GM12878 (cell line): ENCODE measurements around the gene CAPNS2.

Source experiments
- FOXM1 ChIP-seq: IDR thresholded peaks from 2 replicates; pipeline ENCODE4 v1.6.1; 2012; ENCODE audit warnings: low read depth, mild to moderate bottlenecking, inconsistent platforms, low read length, moderate library complexity
- MTA2 ChIP-seq: fragments of 450-650 bp; IDR thresholded peaks from 2 replicates; pipeline ENCODE4 v1.6.1; 2016; ENCODE audit warnings: low read depth, mild to moderate bottlenecking, moderate library complexity
- POLR2A ChIP-seq: IDR thresholded peaks from 2 replicates; pipeline ENCODE4 v1.6.1; 2011; ENCODE audit warnings: low read depth, mild to moderate bottlenecking, low read length
- SMC3 ChIP-seq: IDR thresholded peaks from 2 replicates; pipeline ENCODE4 v1.6.1; 2011; ENCODE audit warnings: low read length, improper control_type of control experiment, borderline replicate concordance
- TAF1 ChIP-seq: IDR thresholded peaks from 2 replicates; pipeline ENCODE4 v1.6.1; 2011; ENCODE audit warnings: mild to moderate bottlenecking, low read depth, low read length, borderline replicate concordance
- ZNF274 ChIP-seq: IDR thresholded peaks from one replicate; pipeline ENCODE4 v1.8.0; 2011; ENCODE audit not compliant: insufficient read length, insufficient read depth
- TF ChIP-seq, protein P1 (sequence below), 3 experiments: IDR thresholded peaks in 2 of 3; conservative IDR thresholded peaks in 1 of 3; 2 replicates each; pipeline ENCODE4 v1.5.1; 2011; ENCODE audit warnings: low read depth in 3 of 3, low read length in 3 of 3, mild to moderate bottlenecking in 3 of 3, control low read depth in 2 of 3, moderate library complexity in 2 of 3, inconsistent platforms in 1 of 3, mixed read lengths in 1 of 3; ENCODE audit not compliant: control insufficient read depth in 2 of 3, insufficient read depth in 1 of 3; ENCODE audit errors: extremely low read depth in 1 of 3
- TF ChIP-seq, protein P2 (sequence below): IDR thresholded peaks from 2 replicates; pipeline ENCODE4 v1.6.1; 2012; ENCODE audit warnings: low read length, inconsistent platforms
- TF ChIP-seq, protein P3 (sequence below): IDR thresholded peaks from 2 replicates; pipeline ENCODE4 v1.6.1; 2012; ENCODE audit warnings: mild to moderate bottlenecking, low read depth, low read length

DNA sequence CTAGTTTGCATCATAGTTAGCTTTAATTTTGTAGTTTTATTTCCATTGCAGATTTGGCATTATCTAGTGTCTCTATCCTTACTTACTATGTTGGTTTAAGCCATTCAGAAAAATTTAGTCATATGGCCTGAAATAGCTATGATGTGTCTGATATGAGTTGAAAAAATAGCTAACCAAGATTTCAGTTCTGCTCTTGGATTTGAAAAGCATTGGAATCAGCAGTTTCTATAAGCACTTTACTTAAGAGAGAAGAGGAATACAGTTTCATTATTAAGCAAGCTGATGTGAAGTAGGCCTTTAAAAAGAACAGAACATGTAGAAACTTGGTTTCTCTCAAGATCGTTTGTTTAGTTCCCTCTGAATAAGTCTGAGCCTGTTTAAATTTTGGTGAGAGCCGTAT is 31.7 kb upstream of the CAPNS2 start:
- TF ChIP-seq ZNF274 (no peak), SMC3 (no peak), MTA2 (no peak), POLR2A (no peak), TAF1 (no peak), FOXM1 (no peak)
- TF ChIP-seq, protein P1, sequence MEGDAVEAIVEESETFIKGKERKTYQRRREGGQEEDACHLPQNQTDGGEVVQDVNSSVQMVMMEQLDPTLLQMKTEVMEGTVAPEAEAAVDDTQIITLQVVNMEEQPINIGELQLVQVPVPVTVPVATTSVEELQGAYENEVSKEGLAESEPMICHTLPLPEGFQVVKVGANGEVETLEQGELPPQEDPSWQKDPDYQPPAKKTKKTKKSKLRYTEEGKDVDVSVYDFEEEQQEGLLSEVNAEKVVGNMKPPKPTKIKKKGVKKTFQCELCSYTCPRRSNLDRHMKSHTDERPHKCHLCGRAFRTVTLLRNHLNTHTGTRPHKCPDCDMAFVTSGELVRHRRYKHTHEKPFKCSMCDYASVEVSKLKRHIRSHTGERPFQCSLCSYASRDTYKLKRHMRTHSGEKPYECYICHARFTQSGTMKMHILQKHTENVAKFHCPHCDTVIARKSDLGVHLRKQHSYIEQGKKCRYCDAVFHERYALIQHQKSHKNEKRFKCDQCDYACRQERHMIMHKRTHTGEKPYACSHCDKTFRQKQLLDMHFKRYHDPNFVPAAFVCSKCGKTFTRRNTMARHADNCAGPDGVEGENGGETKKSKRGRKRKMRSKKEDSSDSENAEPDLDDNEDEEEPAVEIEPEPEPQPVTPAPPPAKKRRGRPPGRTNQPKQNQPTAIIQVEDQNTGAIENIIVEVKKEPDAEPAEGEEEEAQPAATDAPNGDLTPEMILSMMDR (IDR thresholded peaks at IDR 0.05 in 2 of 3, conservative IDR thresholded peaks at IDR 0.05 in 1 of 3; ENCODE audit: control insufficient read depth in 2 of 3, extremely low read depth in 1 of 3, insufficient read depth in 1 of 3, low read depth in 3 of 3, low read length in 3 of 3), result no peak
- TF ChIP-seq, protein P2, sequence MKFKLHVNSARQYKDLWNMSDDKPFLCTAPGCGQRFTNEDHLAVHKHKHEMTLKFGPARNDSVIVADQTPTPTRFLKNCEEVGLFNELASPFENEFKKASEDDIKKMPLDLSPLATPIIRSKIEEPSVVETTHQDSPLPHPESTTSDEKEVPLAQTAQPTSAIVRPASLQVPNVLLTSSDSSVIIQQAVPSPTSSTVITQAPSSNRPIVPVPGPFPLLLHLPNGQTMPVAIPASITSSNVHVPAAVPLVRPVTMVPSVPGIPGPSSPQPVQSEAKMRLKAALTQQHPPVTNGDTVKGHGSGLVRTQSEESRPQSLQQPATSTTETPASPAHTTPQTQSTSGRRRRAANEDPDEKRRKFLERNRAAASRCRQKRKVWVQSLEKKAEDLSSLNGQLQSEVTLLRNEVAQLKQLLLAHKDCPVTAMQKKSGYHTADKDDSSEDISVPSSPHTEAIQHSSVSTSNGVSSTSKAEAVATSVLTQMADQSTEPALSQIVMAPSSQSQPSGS, result no peak
- TF ChIP-seq, protein P3, sequence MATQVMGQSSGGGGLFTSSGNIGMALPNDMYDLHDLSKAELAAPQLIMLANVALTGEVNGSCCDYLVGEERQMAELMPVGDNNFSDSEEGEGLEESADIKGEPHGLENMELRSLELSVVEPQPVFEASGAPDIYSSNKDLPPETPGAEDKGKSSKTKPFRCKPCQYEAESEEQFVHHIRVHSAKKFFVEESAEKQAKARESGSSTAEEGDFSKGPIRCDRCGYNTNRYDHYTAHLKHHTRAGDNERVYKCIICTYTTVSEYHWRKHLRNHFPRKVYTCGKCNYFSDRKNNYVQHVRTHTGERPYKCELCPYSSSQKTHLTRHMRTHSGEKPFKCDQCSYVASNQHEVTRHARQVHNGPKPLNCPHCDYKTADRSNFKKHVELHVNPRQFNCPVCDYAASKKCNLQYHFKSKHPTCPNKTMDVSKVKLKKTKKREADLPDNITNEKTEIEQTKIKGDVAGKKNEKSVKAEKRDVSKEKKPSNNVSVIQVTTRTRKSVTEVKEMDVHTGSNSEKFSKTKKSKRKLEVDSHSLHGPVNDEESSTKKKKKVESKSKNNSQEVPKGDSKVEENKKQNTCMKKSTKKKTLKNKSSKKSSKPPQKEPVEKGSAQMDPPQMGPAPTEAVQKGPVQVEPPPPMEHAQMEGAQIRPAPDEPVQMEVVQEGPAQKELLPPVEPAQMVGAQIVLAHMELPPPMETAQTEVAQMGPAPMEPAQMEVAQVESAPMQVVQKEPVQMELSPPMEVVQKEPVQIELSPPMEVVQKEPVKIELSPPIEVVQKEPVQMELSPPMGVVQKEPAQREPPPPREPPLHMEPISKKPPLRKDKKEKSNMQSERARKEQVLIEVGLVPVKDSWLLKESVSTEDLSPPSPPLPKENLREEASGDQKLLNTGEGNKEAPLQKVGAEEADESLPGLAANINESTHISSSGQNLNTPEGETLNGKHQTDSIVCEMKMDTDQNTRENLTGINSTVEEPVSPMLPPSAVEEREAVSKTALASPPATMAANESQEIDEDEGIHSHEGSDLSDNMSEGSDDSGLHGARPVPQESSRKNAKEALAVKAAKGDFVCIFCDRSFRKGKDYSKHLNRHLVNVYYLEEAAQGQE, result no peak
